Type B pancreatic cell (in vitro differentiated cells): Measurements from ENCODE around the gene MYO10. TPM values are rescaled to one million over a fixed set of nuclear protein-coding genes. Genes with fewer than 3 reads are reported as not detected.

ENCODE experiments used
- DNase-seq: peaks from one replicate; pipeline ENCODE4 v3.0.0; 2021; ENCODE audit warnings: mixed read lengths; ENCODE audit not compliant: unreplicated experiment; ENCODE audit errors: extremely low spot score
- H3K27ac Mint-ChIP-seq: 2 replicates; pipeline ENCODE4 v1.8.0; 2021; ENCODE audit warnings: mild to moderate bottlenecking, mixed read lengths
- H3K27me3 Mint-ChIP-seq: 2 replicates; pipeline ENCODE4 v1.8.0; 2021; ENCODE audit warnings: mixed read lengths
- H3K36me3 Mint-ChIP-seq: 2 replicates; pipeline ENCODE4 v1.8.0; 2021; ENCODE audit warnings: mixed read lengths
- H3K4me1 Mint-ChIP-seq: one replicate; pipeline ENCODE4 v1.8.0; 2021; ENCODE audit warnings: mixed read lengths; ENCODE audit not compliant: unreplicated experiment
- H3K4me3 Mint-ChIP-seq: 2 replicates; pipeline ENCODE4 v1.8.0; 2021; ENCODE audit warnings: mild to moderate bottlenecking, mixed read lengths
- H3K9me3 Mint-ChIP-seq: 2 replicates; pipeline ENCODE4 v1.8.0; 2021; ENCODE audit warnings: mixed read lengths
- total RNA-seq: library from RNA; stranded (reverse); gene quantifications from 2 replicates; pipeline ENCODE4 v1.2.1, GENCODE V29; 2021; ENCODE audit warnings: low replicate concordance
- TF ChIP-seq, protein P1 (sequence below): fragments of 200-600 bp; sonication (generic); conservative IDR thresholded peaks from 2 replicates; pipeline ENCODE4 v1.5.0; 2021; ENCODE audit warnings: antibody characterized with exemption, mild to moderate bottlenecking

MYO10 gene
- total RNA-seq, 1 donor from 2014 or later: 52.5 TPM

DNA sequence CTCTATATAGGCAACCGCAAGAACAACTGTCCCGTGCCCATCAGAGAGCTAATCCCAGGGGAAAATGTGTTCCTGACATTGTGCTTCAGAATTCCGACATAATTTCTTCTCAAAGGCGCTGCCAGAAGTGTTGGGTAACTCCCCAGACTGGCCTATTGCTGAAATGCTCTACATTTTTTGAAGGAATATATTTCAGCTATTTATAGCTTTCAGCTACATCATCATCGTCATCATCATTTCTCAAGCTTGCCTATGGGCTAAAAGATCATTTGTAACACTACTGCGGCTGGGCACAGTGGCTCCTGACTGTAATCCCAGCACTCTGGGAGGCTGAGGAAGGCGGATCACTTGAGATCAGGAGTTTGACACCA, 49.7 kb downstream of the MYO10 start:
- Mint-ChIP-seq H3K36me3 (no peaks in the 10 kb centered on the region), H3K4me1 (peaks cover 56% of the 10 kb centered on the region), H3K27ac (peak overlapping the region; percentile 26), H3K9me3 (no peaks in the 10 kb centered on the region), H3K4me3 (no peak overlapping the region), H3K27me3 (no peaks in the 10 kb centered on the region)
- TF ChIP-seq, protein P1, sequence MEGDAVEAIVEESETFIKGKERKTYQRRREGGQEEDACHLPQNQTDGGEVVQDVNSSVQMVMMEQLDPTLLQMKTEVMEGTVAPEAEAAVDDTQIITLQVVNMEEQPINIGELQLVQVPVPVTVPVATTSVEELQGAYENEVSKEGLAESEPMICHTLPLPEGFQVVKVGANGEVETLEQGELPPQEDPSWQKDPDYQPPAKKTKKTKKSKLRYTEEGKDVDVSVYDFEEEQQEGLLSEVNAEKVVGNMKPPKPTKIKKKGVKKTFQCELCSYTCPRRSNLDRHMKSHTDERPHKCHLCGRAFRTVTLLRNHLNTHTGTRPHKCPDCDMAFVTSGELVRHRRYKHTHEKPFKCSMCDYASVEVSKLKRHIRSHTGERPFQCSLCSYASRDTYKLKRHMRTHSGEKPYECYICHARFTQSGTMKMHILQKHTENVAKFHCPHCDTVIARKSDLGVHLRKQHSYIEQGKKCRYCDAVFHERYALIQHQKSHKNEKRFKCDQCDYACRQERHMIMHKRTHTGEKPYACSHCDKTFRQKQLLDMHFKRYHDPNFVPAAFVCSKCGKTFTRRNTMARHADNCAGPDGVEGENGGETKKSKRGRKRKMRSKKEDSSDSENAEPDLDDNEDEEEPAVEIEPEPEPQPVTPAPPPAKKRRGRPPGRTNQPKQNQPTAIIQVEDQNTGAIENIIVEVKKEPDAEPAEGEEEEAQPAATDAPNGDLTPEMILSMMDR: no peak
- no peak for DNase-seq

DNA sequence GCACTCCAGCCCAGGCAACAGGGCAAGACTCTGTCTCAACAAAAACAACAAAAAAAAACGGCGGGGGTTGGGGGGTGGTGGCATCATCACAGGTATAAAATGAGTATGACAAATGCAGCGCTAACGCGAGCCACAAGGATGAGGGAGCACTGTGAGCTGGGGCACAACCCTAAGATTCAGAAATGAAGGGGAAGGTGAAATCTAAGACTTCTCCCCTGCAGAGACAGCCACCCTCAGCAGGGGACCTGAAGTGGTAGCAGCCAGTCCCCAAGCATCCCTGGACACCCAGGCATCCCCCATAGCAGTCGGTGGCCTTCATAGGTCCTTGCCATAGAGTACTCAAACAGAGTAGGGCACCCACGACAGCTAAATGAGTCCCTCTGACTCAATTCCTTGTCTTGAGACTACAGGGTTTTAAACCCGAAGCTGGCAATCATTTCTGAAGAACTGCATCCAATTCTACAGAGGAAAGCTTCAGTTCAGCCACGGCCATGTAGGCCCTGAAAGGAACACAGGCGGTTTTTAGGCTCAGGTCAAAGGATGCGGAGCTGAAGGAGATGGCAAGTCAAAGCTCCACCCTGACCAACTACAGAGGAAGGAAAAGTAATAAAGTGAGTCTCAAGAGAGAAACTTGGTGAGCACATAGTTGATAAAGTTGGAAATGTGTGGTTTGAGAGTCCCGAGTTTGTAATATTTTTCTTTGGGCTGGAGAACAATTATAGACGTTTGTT, 50.3 kb downstream of the MYO10 start:
- Mint-ChIP-seq H3K27ac (peak overlapping the region; percentile 26), H3K4me1 (peaks cover 56% of the 10 kb centered on the region), H3K36me3 (no peaks in the 10 kb centered on the region), H3K4me3 (peak overlapping the region; percentile 47), H3K9me3 (no peaks in the 10 kb centered on the region), H3K27me3 (no peaks in the 10 kb centered on the region)
- no peak for DNase-seq
- TF ChIP-seq, protein P1: no peak

DNA sequence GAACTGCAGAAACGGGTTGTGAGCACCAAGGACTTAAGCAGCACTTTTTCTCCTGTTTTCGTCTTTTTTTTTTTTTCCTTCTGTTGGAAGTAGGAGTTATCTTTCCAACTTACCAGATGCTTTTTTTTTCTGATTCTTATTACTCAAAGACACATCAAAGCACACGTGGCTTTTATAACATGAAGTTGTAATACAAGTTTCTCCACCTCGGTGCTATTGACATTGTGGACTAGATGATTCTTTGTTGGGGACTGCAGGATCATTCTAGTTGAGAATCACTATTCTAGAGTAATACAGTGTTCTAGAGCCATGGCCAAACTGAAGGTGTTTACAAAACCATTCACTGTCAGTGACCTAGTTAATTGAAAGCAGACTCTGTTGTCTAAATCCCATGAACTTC, 51.5 kb downstream of the MYO10 start:
- H3K4me1 Mint-ChIP-seq: peaks cover 55% of the 10 kb centered on the region
- peak overlapping the region; percentile 57 for H3K4me3 Mint-ChIP-seq
- TF ChIP-seq, protein P1: no peak

DNA sequence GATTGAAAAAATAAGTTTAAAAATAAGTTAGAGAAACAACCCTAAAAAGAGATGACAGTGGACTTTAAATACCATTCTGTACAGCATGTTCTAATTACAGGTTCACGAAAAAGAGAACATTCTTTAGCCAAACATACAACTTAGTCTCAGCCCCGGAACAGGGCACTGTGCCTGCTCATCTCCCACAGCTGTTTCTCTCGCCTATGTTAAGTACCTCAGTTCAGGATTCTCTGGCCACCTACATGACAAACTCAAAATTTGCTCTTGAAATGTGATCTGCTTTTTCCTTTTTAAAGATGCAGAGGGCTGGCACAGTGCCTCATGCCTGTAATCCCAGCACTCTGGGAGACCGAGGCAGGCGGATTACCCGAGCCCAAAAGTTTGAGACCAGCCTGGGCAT, 52.3 kb downstream of the MYO10 start:
- no peaks in the 10 kb centered on the region for H3K9me3 Mint-ChIP-seq
- H3K36me3 Mint-ChIP-seq: no peaks in the 10 kb centered on the region
- H3K27ac Mint-ChIP-seq: no peak overlapping the region
- TF ChIP-seq, protein P1: no peak
- H3K4me1 Mint-ChIP-seq: peaks cover 53% of the 10 kb centered on the region
- no peak for DNase-seq
- H3K27me3 Mint-ChIP-seq: no peaks in the 10 kb centered on the region
- H3K4me3 Mint-ChIP-seq: no peak overlapping the region

More for the DNA sequence above, 51.5 kb downstream of the MYO10 start:
- no peaks in the 10 kb centered on the region for H3K9me3 Mint-ChIP-seq
- no peak for DNase-seq
- H3K27ac Mint-ChIP-seq: peak overlapping the region; percentile 71
- no peaks in the 10 kb centered on the region for H3K27me3 Mint-ChIP-seq
- no peaks in the 10 kb centered on the region for H3K36me3 Mint-ChIP-seq

DNA sequence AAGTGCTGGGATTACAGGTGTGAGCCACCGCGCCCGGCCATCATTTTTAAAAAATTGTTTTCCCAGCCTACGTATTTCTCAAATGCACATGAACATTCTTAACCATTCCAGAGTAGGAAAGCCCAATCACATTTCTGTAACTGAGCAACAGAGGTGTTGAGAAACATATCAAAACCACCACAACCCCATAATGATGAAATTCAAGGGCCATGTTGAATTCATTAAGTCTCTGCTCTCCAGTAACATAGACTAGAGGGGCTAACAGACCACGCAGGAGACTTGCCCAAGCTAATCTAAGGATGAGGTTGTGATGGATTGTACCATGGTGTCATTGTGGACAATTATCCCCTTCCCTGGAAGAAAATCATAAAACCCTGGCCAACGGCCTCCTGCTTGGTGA, 52.9 kb downstream of the MYO10 start:
- Mint-ChIP-seq H3K27ac (peak overlapping the region; percentile 1), H3K36me3 (no peaks in the 10 kb centered on the region), H3K4me3 (no peak overlapping the region), H3K27me3 (no peaks in the 10 kb centered on the region), H3K9me3 (no peaks in the 10 kb centered on the region), H3K4me1 (peaks cover 53% of the 10 kb centered on the region)
- TF ChIP-seq, protein P1: no peak
- DNase-seq: no peak
